ENCODE results near the gene AAMDC.
"Not testable (repeated sequence)": the region's sequence is repeated elsewhere in the genome, so short reads cannot be mapped to it uniquely, and the experiment has no call there.

The AAMDC gene

DNA sequence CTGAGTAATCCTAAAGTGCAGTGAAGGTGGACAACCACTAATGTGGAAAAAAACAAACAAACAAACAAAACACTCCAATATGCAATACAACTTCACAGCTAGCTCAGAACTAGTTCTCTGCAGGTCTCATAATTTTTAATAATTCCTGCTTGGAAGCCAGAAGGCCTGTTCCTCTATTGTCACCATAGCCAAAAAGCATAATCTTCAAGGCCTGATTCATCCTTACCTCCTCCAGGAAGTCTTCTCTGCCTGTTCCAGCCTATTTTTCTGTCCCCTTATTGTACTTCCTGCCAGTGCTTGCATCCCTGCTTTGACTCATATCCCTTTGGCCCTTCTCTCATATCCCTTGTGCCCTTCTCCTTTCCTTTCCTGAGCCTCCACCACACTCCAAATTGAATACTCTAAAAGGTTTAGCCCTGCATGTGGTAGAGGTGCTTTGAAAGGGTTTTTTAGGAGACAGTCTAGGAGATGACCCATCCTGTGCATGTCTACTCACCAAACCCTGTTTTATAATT lies 69.2 kb downstream of the AAMDC start:
- DNase-seq: not testable (repeated sequence)

DNA sequence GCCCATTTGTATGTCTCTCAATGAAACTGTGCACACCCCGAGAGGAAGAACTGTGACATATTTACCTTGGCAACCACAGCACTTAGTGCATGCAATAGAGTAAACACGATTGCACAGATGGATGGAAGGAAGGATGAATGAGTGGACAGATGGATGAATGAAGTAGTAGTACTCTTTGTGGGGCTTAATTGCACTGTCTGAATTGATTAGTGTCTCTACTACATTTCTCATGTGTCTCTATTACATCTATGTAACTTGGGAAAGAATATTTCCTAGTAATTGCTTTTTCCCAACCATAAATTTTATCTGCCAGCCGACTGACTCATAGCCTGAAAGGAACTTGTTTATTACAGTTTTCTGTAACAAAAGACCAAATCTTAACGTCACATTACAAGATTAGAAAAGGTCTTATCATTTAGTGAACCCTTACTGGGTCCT lies 69.7 kb downstream of the AAMDC start:
- DNase-seq: not testable (repeated sequence)

DNA sequence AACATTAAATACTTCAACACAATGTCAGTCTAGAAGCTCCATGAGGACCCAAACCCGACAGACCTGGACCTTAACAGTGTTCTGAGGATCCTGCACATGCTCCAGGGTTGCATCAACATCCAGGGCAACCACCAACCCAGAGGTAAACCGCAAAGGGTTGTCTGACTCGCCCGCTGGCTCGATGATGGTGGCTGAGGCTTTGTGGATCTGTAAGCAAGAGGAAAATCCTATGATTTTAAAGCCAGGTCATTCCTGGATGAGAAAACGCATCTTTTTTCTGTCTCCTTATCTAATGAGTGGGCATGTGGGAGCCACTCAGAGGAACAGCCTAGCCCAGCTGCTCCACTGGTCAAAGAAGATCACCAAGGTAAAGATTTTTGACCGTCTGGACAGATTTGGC lies 70.3 kb downstream of the AAMDC start:
- DNase-seq: not testable (repeated sequence)

DNA sequence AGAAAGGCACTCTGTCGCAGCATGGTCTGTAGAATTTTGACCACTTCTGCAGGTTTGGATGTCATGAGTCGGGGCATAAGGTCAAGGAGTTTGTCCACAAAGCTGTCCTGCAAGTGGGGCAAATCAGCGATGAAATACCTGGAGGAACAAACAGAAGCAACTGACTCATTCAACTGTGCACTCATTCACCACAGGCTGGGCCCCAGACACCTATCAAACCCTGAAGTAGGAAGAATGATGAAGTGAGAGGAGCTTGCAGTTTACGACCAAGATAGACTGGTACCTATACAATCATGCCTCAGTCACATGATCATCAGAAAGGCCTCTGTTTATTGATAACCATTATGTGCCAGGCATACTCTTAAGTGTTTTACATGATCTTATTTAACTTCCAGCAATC lies 70.8 kb downstream of the AAMDC start:
- not testable (repeated sequence) for DNase-seq

DNA sequence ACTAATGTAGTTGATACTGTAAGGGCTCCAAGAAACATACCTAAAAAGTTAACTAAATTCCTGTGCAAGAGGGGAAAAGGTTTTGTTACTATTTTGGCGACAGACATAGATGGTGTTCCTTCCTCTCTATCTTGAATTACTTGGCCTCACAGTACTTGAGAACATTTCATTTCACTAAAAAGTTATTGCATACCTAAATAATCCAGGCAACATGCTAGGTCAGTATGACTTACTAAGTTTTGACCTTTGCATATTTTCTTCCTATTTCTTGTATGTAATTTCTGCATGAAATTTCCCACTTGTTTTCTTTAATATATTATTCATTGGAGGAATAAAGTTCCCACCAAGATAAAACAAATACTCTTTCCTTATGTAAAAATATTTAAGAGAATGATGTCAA lies 74.0 kb downstream of the AAMDC start:
- DNase-seq: not testable (repeated sequence)

DNA sequence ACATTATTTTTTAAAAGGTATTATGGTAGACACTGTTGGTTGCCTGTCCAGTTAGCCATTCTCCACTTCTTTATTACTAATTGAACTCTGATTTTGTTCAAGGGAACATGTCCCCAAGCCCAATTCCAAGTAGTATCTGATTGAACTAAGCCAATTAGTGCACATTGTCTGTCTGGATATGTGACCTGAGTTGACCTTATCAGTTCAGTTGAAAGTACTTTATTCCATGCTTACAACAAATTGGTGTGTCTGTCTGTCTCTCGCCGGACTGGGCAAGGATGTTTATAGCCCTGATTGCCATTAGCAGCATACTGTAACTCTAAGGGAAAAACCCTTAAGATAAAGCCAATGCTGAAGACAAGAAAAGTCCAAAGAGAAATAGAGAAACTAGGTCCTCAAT lies 87.9 kb downstream of the AAMDC start:
- no peak for DNase-seq

DNA sequence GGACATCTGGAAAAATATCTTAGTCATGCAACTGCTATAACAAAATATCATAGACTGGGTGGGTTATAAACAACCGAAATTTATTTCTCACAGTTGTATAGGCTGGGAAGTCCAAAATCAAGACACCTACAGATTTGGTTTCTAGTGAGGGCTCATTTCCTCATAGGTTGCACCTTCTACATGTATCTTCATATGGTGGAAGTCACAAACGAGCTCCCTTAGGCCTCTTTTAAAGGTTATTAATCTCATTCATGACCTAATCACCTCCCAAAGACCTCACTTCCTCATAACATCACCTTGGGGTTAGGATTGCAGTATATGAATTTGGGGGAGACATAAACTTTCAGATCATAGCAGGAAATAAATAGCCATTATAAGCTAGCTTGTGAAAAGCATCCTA lies 88.3 kb downstream of the AAMDC start:
- no peak for DNase-seq

DNA sequence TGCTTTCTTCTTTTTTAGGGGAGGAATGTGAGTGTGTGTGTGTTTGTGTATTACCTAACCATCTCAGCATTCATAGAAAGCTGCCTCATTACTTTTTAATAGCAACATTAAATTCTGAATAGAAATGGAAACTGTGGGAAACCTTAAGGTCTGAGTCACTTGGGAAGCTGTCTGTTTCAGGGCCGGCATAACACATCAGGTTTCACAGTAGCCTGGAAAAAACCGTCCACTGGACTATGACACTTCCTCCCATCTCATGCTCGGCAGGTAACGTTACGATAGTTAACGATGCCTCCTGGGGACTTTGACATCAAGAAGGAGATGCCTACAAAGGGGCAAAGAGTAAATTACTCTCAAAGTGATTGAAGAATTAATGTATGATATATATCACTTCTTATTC lies 89.9 kb downstream of the AAMDC start:
- DNase-seq: not testable (repeated sequence)

DNA sequence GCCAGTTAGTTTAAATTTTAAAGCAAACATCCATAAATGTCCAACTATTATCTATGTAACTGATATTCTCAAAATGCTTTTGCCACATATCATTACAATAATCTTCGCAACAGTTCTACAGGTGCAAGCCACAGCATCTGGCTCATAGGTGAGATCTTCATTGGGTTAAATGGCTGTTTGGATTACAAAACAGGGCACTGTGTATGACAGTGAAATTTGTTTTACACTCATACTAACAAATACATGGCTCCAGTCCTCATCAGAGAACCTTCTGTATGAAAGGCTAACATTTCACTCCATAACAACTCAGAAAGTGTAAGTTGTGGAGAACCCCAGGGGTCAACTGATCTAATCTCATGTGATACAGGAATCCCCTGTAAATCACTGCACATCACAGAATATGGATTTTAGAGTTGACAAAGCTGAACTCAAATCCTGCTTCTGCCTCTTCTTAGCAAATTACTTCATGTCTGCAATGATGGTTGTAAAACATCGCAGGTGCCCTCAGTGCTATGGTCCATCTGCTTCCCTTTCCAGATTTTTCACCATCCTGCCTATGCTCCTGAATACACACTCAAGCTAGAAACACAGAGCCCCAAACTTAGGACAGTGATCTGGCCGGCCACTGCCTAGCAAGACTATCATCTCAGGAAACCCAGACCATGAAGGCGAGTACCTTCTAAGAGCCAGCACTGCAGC lies 92.8 kb downstream of the AAMDC start:
- DNase-seq: peak; percentile 5

DNA sequence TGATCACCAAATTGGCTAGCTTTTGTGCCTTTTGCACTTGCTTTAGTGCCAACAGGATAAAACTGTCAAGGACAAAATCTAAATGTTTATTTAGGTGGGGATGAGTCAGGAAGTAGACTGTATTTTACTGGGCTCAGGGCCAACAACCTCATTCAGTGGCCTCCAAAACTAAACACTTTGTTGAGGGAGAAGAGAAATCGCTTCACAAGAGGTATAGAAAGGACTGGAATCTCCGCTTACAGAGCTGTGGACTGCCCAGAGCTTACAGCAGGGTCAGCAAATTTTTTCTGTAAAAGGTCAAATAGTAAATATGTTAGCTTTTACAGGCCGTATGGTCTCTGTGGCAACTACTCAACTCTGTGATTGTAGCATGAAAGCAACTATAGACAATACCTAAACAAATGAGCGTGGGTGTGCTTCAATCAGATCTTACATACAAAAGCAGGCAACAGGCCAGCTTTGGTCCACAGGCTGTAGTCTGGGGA lies 93.4 kb downstream of the AAMDC start:
- DNase-seq: peak; percentile 31

DNA sequence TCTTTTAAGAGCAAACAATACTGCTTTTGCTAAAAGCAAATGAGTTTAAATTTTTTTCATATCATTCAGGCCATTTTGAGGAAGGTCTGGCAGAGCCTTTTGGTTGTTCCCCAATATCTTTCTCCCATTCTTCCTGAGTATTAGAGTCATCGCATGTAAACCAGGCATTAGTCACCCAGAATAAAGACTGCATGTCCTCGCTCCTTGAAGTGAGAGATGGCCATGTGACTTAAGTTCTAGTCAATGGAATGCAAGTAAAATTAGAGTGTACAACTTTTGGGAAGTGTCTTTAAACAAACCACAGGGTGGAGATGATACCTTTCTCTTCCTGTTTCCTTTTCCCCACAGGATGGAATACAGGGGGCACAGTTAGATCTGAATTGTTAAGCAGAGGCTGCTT lies 96.8 kb downstream of the AAMDC start:
- DNase-seq: not testable (repeated sequence)

All from NCI-H510A (cell line).